ENCODE data around the gene CASP9.
"Not testable (repeated sequence)": the region's sequence is repeated elsewhere in the genome, so short reads cannot be mapped to it uniquely, and the experiment has no call there.

CASP9 gene

DNA sequence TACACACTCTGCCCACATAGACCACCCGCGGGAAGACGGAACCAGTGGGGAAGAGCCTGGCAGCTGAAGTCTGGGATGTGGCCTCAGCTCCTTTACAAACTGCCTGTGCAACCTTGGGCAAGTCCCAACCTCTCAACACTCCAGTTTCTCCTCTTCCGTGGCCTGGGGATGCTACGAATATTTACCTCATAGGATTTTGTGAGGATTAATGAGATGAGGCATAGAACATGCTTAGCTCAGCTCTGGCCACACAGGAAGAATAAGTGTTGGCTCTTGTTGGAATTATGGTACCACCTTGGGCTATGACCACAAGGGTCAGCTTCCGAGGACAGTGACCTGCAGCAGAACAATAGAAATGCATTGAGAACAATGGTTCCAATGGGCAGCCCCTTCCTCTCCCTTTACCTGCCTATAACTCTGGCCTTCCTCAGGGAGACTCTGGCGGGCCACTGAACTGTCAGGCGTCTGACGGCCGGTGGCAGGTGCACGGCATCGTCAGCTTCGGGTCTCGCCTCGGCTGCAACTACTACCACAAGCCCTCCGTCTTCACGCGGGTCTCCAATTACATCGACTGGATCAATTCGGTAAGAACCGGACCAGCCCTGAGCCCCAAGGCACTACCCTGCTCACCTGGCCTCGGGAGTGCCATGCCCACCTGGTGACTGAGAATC, 56.9 kb downstream of the CASP9 start:
- not testable (repeated sequence) for DNase-seq

- no peak for DNase-seq
Observed at GRCh38 chr1:15465674-15466073, 58.3 kb downstream of the CASP9 start.

DNA sequence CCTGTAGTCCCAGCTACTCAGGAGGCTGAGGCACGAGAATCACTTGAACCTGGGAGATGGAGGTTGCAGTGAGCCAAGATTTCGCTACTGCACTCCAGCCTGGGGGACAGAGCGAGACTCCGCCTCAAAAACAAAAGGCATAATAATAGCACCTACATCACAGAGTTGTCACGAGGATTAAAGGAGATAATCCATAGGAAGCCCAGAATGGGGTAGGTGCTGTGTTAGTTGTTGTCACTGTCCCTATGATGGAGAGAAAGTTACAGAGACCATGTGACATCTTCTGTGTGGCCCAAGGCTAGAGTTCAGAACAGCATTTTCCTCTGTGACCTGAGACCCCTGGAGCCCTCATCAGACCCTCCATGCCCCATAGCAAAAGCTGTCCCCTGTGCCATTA, 60.1 kb downstream of the CASP9 start:
- not testable (repeated sequence) for DNase-seq

DNA sequence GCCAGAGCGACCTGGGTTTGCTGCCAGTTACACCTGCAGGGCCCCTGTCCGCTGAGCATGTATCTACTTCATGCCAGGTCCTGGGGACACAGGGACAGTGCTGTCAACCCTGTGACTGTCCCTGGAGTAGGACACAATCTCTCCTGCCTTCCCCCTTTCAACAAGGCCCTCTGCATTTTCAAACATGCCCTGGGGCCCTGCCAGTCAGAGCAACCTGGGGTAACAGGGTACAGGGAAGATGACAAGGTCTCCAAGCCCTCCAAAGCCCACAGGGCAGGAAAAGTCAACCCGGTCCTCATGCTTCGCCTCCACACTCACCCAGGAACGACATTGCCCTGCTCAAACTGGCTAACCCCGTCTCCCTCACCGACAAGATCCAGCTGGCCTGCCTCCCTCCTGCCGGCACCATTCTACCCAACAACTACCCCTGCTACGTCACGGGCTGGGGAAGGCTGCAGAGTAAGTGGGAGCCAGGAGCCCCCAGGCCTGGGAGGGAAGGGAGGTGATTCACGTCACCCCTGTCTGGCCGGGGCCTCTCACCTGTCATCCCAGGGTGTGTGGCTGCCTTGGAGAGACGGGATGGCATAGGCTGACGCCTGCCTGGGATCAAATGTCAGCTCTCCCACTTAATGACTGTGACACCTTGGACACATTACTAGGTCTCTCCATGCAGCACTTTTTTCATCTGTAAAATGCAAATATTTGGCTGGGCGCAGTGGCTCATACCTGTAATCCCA, 60.8 kb downstream of the CASP9 start:
- not testable (repeated sequence) for DNase-seq

DNA sequence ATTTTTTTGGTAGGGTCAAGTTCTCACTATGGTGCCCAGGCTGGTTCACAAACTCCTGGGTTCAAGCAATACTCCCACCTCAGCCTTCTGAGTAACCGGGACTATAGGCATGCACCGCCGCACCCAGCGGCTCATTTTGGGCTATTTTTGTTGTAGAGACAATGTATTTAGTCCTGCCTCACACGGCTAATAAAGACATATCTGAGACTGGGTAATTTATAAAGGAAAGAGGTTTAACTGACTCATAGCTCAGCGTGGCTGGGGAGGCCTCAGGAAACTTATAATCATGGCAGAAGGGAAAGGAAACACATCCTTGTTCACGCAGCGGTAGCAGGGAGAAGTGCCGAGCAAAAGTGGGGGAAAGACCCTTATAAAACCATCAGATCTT, 63.3 kb downstream of the CASP9 start:
- no peak for DNase-seq

- no peak for DNase-seq
Observed at GRCh38 chr1:15459771-15460707, 64.0 kb downstream of the CASP9 start.

DNA sequence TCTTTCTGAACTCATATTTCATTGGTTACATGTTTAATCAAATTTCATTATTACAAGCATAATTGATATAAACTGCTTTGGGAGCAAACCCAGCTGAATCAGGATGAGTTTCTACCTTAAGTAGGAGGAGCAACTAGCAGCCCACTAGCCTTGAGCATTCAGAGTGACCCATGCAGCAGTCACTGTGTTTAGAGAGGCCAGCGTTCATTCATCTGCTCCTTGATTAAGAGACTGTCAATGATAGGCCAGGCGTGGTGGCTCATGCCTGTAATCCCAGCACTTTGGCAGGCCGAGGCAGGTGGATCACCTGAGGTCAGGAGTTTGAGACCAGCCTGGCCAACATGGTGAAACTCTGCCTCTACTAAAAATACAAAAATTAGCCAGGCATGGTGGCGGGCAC, 65.6 kb downstream of the CASP9 start:
- DNase-seq, result not testable (repeated sequence)

GRCh38 chr1:15457585-15457984, 66.4 kb downstream of the CASP9 start:
- no peak for DNase-seq

DNA sequence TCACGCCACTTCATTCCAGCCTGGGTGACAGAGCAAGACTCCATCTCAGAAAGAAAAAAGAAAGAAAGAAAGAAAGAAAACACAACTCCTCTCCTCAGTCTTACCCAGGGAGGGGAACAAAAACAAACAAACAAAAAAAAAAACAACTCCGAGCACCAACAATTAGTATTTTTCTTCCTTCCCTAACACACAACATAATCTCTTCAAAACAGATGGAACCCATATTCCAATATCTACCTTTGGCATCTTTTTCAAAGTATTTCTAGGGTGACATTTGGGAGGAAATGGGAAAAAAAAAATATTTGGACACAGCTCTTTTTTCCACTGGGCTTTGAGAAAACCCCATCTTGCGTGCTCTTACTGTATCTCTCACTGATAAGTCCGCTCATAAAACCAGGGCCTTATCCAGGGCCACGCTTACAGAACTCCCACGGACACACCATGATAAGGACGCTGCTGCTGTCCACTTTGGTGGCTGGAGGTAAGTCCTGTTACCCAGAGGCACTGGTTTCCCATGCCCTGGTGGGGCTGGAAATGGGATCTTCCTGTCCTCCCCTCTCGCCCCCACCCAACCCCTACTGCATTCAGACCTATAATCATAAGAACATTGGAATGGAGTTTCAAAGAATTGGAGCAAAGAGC, 67.6 kb downstream of the CASP9 start, which contains the start of gene CELA2A:
TSS of gene CELA2A (plus strand) at position 420 of the 642 bp plus-strand sequence. CDS start at position 442, 22 bp downstream.
- no peak for DNase-seq

DNA sequence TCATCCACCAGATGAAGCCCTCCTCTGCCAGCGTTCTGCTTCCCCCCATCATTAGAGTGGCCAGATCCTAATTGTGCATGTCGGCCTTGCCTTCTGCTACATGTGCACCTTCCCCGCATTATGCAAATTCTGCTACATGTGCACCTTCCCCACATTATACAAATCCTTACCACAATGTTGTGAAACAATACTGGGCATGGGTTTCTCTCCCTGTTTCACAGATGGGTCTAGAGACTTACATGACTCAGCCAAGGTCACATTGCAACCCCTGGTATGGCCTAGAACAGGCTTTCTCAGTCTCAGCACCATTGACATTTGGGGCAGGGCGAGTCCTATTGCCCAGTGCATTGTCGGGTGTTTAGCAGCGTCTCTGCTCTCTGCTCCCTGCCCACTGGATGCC, 68.5 kb downstream of the CASP9 start:
- DNase-seq, result no peak

GRCh38 chr1:15454256-15454655, 69.8 kb downstream of the CASP9 start:
- no peak for DNase-seq

- no peak for DNase-seq
Observed at GRCh38 chr1:15453734-15454133, 70.3 kb downstream of the CASP9 start.

- DNase-seq, result no peak
Observed at GRCh38 chr1:15452866-15453571, 71.0 kb downstream of the CASP9 start.

GRCh38 chr1:15452216-15452615, 71.8 kb downstream of the CASP9 start:
- no peak for DNase-seq

DNA sequence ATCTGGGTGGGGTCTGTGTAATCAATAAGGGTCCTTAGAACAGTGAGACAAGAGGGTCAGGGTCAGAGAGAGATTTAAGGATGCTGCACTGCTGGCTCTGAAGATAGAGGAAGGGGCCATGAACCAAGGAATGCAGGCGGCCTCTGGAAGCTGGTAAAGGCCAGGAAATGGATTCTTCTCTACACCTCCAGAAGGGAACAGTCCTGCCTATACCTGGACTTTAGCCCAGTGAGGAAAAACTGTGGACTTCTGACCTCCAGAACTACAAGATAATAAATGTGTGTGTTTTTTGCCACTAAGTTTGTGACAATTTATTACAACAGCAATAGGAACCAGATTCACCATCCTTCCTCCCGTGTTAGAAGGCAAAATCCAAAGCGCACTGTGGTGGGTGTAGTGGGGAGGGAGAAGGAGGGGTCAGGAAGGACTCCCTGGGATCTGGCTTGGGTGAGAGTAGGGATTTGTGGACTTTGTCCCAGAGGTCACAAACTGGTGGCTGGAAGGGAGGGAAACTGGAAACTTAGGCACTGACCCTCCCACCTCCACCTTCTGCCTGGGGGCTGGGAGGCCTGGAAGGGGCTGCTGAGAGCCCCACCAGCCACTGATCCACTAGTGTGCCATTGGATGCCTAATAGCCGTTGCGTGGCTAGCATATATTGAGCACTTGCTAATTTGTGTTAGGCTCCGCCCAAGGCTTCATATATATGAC, 72.8 kb downstream of the CASP9 start:
- no peak for DNase-seq

DNA sequence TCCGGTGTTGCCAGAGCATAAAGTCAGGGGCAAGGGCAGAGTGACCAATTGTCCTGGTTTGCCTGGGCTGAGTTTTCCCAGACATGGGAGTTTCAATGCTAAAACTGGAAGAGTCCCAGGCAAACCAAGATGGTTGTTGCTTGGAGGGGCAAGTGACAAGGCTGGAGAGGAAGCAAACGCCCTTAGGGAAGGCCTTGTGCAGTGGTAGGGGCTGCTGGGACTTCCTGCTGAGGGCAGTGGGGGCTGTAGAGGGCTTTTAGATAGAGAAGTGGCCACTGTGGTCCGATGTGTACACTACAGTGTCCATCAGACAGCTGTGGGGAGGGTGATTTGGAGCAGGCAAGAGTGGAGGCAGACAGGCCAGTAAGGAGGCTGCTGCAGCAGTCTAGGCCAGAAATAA, 74.4 kb downstream of the CASP9 start:
- DNase-seq, result no peak

DNA sequence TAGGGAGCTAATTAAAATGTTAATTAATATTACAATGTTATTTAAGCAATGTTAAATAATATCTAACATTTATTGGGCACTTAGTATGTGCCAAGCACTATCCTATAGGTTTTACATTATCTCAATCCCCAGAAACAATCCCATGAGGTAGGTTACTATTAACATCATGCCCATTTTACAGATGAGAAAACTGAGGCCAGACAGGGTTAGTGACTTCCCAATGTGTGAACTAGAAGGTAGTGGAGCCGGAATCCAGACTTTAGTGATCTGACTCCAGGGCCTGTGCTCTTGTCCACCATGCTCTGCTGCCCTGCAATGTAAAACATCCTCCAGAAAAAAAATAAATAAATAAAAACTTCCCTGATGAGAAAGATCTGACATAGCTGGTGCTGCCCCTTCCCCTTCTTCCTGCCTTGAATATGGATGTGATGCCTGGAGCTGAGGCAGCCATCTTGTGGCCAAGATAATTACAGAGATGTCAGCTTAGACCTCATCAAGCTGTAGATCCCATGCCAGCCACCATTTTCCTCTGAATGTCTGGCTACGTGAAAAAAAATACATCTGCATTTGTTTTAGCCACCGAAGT, 75.0 kb downstream of the CASP9 start:
- DNase-seq, result no peak

- DNase-seq, result no peak
Observed at GRCh38 chr1:15446212-15446611, 77.8 kb downstream of the CASP9 start.

DNA sequence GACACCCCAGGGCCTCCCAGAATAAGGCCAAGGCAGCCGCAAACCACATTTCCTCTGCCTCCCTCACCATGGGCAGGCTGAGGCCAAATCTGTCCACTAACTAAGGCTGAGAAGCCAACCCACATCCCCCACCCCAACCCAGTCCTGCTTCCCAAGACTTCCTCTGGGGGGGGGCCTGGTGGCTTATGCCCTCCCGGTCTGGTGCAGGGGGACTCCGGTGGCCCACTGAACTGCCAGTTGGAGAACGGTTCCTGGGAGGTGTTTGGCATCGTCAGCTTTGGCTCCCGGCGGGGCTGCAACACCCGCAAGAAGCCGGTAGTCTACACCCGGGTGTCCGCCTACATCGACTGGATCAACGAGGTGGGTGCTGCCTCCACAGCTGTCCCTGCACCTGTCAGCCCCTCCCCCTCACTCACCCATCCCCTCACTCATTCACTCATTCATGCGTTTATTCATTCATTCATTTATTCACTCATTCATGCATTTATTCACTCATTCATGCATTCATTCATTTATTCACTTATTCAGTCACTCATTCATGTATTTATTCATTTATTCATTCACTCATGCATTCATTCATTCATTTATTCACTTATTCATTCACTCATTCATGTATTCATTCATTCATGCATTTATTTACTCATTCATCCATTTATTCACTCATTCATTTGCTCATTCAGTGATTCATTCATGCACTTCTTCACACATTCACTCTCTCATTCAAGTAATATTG, 78.5 kb downstream of the CASP9 start:
- DNase-seq, result no peak

All from stimulated activated CD4-positive, alpha-beta T cell treated with anti-CD3 and anti-CD28 coated beads, Interleukin-15, amount 100 ng/mL, for 24 hours (primary cell).